Esophagus squamous epithelium (tissue), 4 donors: ENCODE results near the gene MSH2.

ENCODE experiments used
- CTCF ChIP-seq, 6 experiments: fragments of 450-650 bp in 4 of 6; fragments of 200-600 bp in 2 of 6; sonication (generic) in 2 of 6; IDR thresholded peaks; one replicate each; pipeline ENCODE4 v1.5.1; 2016 to 2019; ENCODE audit warnings: antibody characterized with exemption in 6 of 6, mild to moderate bottlenecking in 4 of 6, moderate library complexity in 4 of 6
- POLR2A ChIP-seq, 4 donors: fragments of 450-650 bp; IDR thresholded peaks; one replicate each; pipeline ENCODE4 v1.6.1; 2017; ENCODE audit warnings: antibody characterized with exemption in 4 of 4, mild to moderate bottlenecking in 4 of 4, moderate library complexity in 3 of 4

GRCh38 chr2:47460766-47461165 is 57.8 kb downstream of the MSH2 start:
- no peak for TF ChIP-seq CTCF (IDR thresholded peaks at IDR 0.05)
- TF ChIP-seq POLR2A (IDR thresholded peaks at IDR 0.05), result no peak
